Measurements from ENCODE around the gene EXOC6B. TPM values are rescaled to one million over a fixed set of nuclear protein-coding genes. Genes with fewer than 3 reads are reported as not detected.

EXOC6B gene
- total and polyA plus RNA-seq, 10 of the 15 experiments (the other 5 are each of a cell fraction or from before 2014, with no cell fraction given), result 0.23 to 2.2 (median 1.2) TPM

- POLR2A ChIA-PET, result no interaction called here
- no peak for DNase-seq (ENCODE audit: low read depth, low spot score)
- WGBS (ENCODE audit: insufficient coverage, insufficient replicate concordance, low lambda C conversion rate, missing lambda C conversion rate), result 0% methylated on average over 1 of the region's 1 CpG
- H3K27me3 ChIP-seq (replicated peaks in 1 of 2; ENCODE audit: control insufficient read depth in 2 of 2, insufficient read depth in 2 of 2, low read length in 1 of 2), result no peaks in the 10 kb centered on the region
- FAIRE-seq, result no peak
- CTCF ChIA-PET, result no interaction called here
- TF ChIP-seq RAD51 (IDR thresholded peaks at IDR 0.05) (no peak), ZBTB40 (IDR thresholded peaks at IDR 0.05; ENCODE audit: borderline replicate concordance) (no peak), TCF3 (IDR thresholded peaks at IDR 0.05; ENCODE audit: borderline replicate concordance, insufficient read depth, low read depth, low read length) (no peak), CEBPB (IDR thresholded peaks at IDR 0.05; ENCODE audit: borderline replicate concordance in 1 of 2, low read depth in 2 of 2, low read length in 2 of 2) (no peak), HCFC1 (IDR thresholded peaks at IDR 0.05; ENCODE audit: low read length) (no peak), WRNIP1 (IDR thresholded peaks at IDR 0.05; ENCODE audit: borderline replicate concordance, low read depth, low read length) (no peak), USF2 (IDR thresholded peaks at IDR 0.05; ENCODE audit: borderline replicate concordance, low read depth, low read length) (no peak), CREM (IDR thresholded peaks at IDR 0.05; ENCODE audit: low read depth) (no peak), HDAC2 (IDR thresholded peaks at IDR 0.05) (no peak), POLR2AphosphoS5 (IDR thresholded peaks at IDR 0.05; ENCODE audit: low read length) (no peak), IRF4 (IDR thresholded peaks at IDR 0.05; ENCODE audit: low read depth, low read length) (no peak), ZNF207 (IDR thresholded peaks at IDR 0.05; ENCODE audit: borderline replicate concordance) (no peak), PAX8 (IDR thresholded peaks at IDR 0.05) (no peak), CHD1 (IDR thresholded peaks at IDR 0.05; ENCODE audit: low read depth, low read length) (no peak), STAT3 (IDR thresholded peaks at IDR 0.05; ENCODE audit: low read depth, low read length) (no peak), KLF5 (IDR thresholded peaks at IDR 0.05; ENCODE audit: partially characterized antibody) (no peak), ASH2L (IDR thresholded peaks at IDR 0.05; ENCODE audit: borderline replicate concordance, low read depth) (no peak), YY1 (IDR thresholded peaks at IDR 0.05; ENCODE audit: low read depth, low read length) (no peak), POLR2AphosphoS2 (IDR thresholded peaks at IDR 0.05; ENCODE audit: low read depth, low read length) (no peak), MYC (IDR thresholded peaks at IDR 0.05; ENCODE audit: insufficient read depth, insufficient read length, insufficient replicate concordance, low read length, severe bottlenecking) (no peak)
- no peaks in the 10 kb centered on the region for H4K20me1 ChIP-seq (ENCODE audit: control insufficient read depth, insufficient read depth)
- SMC1A ChIA-PET (ENCODE audit: uncharacterized antibody, unreplicated experiment), result no interaction called here
- ATAC-seq, result no peak
- in situ Hi-C loops (cut with MboI), result no loop called here
- intact Hi-C loops (cut with micrococcal nuclease; ENCODE audit: unreplicated experiment), result no loop called here
- no peak overlapping the region for H3K4me2 ChIP-seq (ENCODE audit: control insufficient read depth, insufficient read depth)
- H3K36me3 ChIP-seq (ENCODE audit: control insufficient read depth in 2 of 2, insufficient read depth in 2 of 2, low read length in 1 of 2), result no peaks in the 10 kb centered on the region
- H3K79me2 ChIP-seq (ENCODE audit: control insufficient read depth, insufficient read depth, low read length), result no peaks in the 10 kb centered on the region
- RAD21 ChIA-PET (ENCODE audit: unreplicated experiment), result no interaction called here
- H3K4me1 ChIP-seq (ENCODE audit: control insufficient read depth, insufficient read depth, low read length), result no peaks in the 10 kb centered on the region
- H2AFZ ChIP-seq (ENCODE audit: control insufficient read depth, low read depth, low read length), result no peak overlapping the region
- H3K4me3 ChIP-seq, result no peak overlapping the region
- H3K9ac ChIP-seq (ENCODE audit: control insufficient read depth, insufficient read depth, low read length), result no peak overlapping the region
- H3K27ac ChIP-seq (ENCODE audit: control insufficient read depth, insufficient read depth), result no peak overlapping the region
- H3K9me3 ChIP-seq (replicated peaks; ENCODE audit: control insufficient read depth, insufficient read depth, low read length), result no peaks in the 10 kb centered on the region; the same call in 2 of the 3 replicates
- BruUV-seq (replicated peaks), result no TSS peak
Observed at GRCh38 chr2:72555943-72556342, 269.9 kb downstream of the EXOC6B start.

All from GM12878 (cell line).